Stomach (tissue), 9 donors: ENCODE measurements around the gene SCAMP4. TPM values are rescaled to one million over a fixed set of nuclear protein-coding genes. Genes with fewer than 3 reads are reported as not detected.

Source experiments
- DNase-seq, 2 donors: peaks; one replicate each; pipeline versions ENCODE4 v3.0.0 to v3.0.0-alpha.2; 2013 to 2019
- H3K27ac ChIP-seq, 5 donors: fragments of 200-600 bp in 4 of 5; sonication (generic) in 4 of 5; one replicate each; pipeline ENCODE4 v1.5.1; 2013 to 2019; ENCODE audit warnings: mild to moderate bottlenecking in 1 of 5, moderate library complexity in 1 of 5
- H3K27me3 ChIP-seq, 3 donors: fragments of 200-600 bp; sonication (generic); one replicate each; pipeline ENCODE4 v1.5.1; 2017 to 2019; ENCODE audit warnings: mixed run types in 1 of 3
- H3K36me3 ChIP-seq, 4 donors: fragments of 200-600 bp; sonication (generic); 1 replicate in 3 of 4; 2 replicates in 1 of 4; pipeline ENCODE4 v1.5.1; 2016 to 2019
- H3K4me1 ChIP-seq, 4 donors: fragments of 200-600 bp; sonication (generic); one replicate each; pipeline ENCODE4 v1.5.1; 2016 to 2019
- H3K4me3 ChIP-seq, 4 donors: fragments of 200-600 bp; sonication (generic) in 3 of 4; one replicate each; pipeline ENCODE4 v1.5.1; 2016 to 2019; ENCODE audit warnings: mild to moderate bottlenecking in 1 of 4
- H3K9me3 ChIP-seq, 4 donors: fragments of 200-600 bp; sonication (generic); one replicate each; pipeline ENCODE4 v1.5.1; 2016 to 2019
- CTCF ChIP-seq, 7 experiments: fragments of 450-650 bp in 4 of 7; fragments of 200-600 bp in 3 of 7; sonication (generic) in 3 of 7; IDR thresholded peaks; one replicate each; pipeline ENCODE4 v1.5.1; 2016 to 2019; ENCODE audit warnings: antibody characterized with exemption in 7 of 7, control low read depth in 2 of 7, mild to moderate bottlenecking in 1 of 7
- EP300 ChIP-seq: sonication (generic); formaldehyde crosslinking; IDR thresholded peaks from one replicate; pipeline ENCODE4 v1.6.1; 2017; ENCODE audit warnings: antibody characterized with exemption
- POLR2A ChIP-seq, 4 donors: fragments of 450-650 bp; IDR thresholded peaks; one replicate each; pipeline ENCODE4 v1.6.1; 2016; ENCODE audit warnings: antibody characterized with exemption in 4 of 4, control low read depth in 2 of 4, mild to moderate bottlenecking in 1 of 4, moderate library complexity in 1 of 4
- POLR2AphosphoS5 ChIP-seq, 3 donors: sonication (generic); formaldehyde crosslinking; IDR thresholded peaks; one replicate each; pipeline ENCODE4 v1.6.1; 2016; ENCODE audit warnings: antibody characterized with exemption in 3 of 3
- WGBS, 5 donors: extraction: QIAGEN DNeasy Blood & Tissue Kit in 3 of 5; methylation state at CpG; one replicate each; pipeline versions ENCODE4 v1.1.5 to v1.1.7; 2013 to 2018; 5-methylcytosine and 5-hydroxymethylcytosine counted together
- intact Hi-C: fragments of 100-400 bp; cut with DNase I; formaldehyde crosslinking; loops from one replicate; pipeline ENCODE4 v1.15.1; 2023; ENCODE audit warnings: low total_unique reads
- polyA plus RNA-seq, 3 donors: library from polyadenylated mRNA; stranded (reverse); fragments of 200-250 nt; gene quantifications; one replicate each; pipeline ENCODE4 v1.2.3, GENCODE V29; 2013
- total RNA-seq, 5 donors: library from RNA; depleted of rRNA; stranded (reverse); fragments of >200 nt; gene quantifications; one replicate each; pipeline versions ENCODE4 v1.1.0 to v1.2.3, GENCODE V29; 2014 to 2016
- donor health status: healthy with polysubstance abuse.
- donor health status: Bipolar disorder and iron deficiency.
- donor health status: healthy.

The SCAMP4 gene
- total and polyA plus RNA-seq, 8 donors: 7.8 to 77.6 (median 18.6) TPM

DNA sequence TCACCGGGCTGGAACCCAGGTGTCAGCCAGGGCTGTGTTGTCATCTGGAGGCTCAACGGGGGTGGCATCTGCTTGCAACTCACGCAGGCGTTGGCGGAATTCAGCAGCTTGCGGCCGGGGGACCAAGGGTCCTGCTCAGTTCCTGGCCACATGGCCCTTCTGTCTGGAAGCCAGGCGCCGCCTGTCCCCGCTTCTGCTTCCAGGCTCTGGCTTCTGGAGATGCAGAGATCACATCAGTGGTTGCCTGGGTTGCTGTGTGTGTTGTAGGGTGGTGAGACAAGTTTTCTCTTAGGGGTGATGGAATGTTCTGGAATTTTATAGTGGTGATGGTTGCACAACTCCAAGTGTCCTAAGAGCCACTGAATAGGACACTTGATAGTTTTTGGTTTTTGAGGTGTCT, 5.0 kb downstream of the SCAMP4 start:
- intact Hi-C loops: no loop called here
- Histone ChIP-seq H3K27ac (peak overlapping the region in 1 of 5 donors; percentile 18), H3K27me3 (no peaks in the 10 kb centered on the region), H3K4me1 (peaks cover 32 to 66% (median 61%) of the 10 kb centered on the region in 4 donors), H3K9me3 (no peaks in the 10 kb centered on the region), H3K4me3 (no peak overlapping the region), H3K36me3 (peaks cover 18 to 41% (median 34%) of the 10 kb centered on the region in 4 donors)
- TF ChIP-seq EP300 (no peak), POLR2A (IDR thresholded peaks at IDR 0.05) (no peak)
- no peak for DNase-seq
- 92 to 100% (median 96%) methylated on average over 1 to 10 of the region's 10 CpGs for WGBS, 5 donors

DNA sequence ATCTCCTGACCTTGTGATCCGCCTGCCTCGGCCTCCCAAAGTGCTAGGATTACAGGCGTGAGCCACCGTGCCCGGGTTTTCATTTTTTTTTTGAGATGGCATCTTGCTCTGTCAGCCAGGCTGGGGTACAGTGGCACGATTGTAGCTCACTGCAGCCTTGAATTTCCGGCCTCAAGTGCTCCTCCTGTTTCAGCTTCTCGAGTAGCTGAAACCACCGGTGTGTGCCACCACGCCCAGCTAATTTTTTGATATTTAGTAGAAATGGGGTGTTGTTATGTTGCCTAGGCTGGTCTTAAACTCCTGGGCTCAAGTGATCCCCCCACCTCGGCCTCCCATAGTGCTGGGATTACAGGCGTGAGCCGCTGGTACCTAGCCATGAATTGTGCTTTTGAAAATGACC, 5.9 kb downstream of the SCAMP4 start:
- H3K4me3 ChIP-seq: no peak overlapping the region
- no peak overlapping the region for H3K27ac ChIP-seq
- TF ChIP-seq CTCF (IDR thresholded peaks at IDR 0.05) (no peak), POLR2AphosphoS5 (IDR thresholded peaks at IDR 0.05) (no peak), POLR2A (IDR thresholded peaks at IDR 0.05) (no peak), EP300 (no peak)
- DNase-seq: no peak
- H3K27me3 ChIP-seq: no peaks in the 10 kb centered on the region
- peaks cover 26 to 60% (median 55%) of the 10 kb centered on the region in 4 donors for H3K4me1 ChIP-seq
- no peaks in the 10 kb centered on the region for H3K9me3 ChIP-seq
- WGBS, 5 donors: 81 to 94% (median 92%) methylated on average over 13 of the region's 13 CpGs
- intact Hi-C loops: no loop called here
- H3K36me3 ChIP-seq: peaks cover 20 to 46% (median 36%) of the 10 kb centered on the region in 4 donors

DNA sequence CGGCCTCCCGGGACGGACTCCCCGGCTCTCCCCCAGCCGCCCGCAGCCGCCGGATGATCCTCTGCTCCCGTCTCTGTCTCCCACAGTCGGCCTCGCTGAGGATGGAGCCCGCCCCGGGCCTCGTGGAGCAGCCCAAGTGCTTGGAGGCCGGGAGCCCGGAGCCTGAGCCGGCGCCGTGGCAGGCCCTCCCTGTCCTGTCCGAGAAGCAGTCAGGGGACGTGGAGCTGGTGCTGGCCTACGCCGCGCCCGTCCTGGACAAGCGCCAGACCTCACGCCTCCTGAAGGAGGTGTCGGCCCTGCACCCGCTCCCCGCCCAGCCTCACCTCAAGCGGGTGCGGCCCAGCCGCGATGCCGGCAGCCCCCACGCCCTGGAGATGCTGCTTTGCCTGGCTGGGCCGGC, 6.8 kb downstream of the SCAMP4 start:
- 29 to 84% (median 46%) methylated on average over 7 to 37 of the region's 37 CpGs for WGBS, 5 donors
- Histone ChIP-seq H3K27me3 (no peaks in the 10 kb centered on the region), H3K4me1 (peaks cover 17 to 51% (median 46%) of the 10 kb centered on the region in 4 donors), H3K9me3 (no peaks in the 10 kb centered on the region), H3K27ac (peak overlapping the region in 4 of 5 donors; percentile 50 to 57 (median 52)), H3K36me3 (peaks cover 20 to 54% (median 38%) of the 10 kb centered on the region in 4 donors), H3K4me3 (no peak overlapping the region)
- TF ChIP-seq POLR2A (IDR thresholded peaks at IDR 0.05): no peak
- TF ChIP-seq POLR2AphosphoS5 (IDR thresholded peaks at IDR 0.05): peak in 2 of 3 donors; percentile 59 to 71
- DNase-seq: peak; percentile 82 to 87
- intact Hi-C loops: no loop called here

DNA sequence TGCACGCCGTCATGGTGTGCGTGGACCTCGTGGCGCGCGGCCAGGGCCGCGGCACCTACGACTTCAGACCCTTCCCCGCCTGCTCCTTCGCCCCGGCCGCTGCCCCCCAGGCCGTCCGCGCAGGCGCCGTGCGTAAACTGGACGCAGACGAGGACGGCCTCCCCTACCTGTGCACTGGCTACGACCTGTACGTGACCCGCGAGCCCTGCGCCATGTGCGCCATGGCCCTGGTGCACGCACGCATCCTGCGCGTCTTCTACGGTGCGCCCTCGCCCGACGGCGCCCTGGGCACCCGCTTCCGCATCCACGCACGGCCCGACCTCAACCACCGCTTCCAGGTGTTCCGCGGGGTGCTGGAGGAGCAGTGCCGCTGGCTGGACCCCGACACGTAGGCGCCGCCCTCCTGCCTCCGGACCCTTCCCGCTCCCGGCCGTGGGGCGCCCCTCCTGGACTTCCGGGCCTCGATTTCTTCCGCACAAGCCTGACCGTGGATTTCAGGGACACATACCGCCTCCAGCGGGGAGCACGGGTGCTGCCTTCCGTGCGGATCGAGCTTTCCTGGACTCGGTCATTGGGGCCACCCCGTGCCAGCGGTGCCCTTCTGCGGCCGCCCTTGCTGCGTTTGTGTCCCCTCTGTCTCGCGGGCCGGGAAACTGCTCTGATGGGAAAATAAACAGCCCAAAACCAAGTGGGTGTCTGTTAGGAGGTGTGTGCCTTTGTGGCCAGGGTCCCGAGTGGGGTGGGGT, 7.7 kb downstream of the SCAMP4 start:
- H3K9me3 ChIP-seq: no peaks in the 10 kb centered on the region
- no peak overlapping the region for H3K4me3 ChIP-seq
- TF ChIP-seq EP300: no peak
- TF ChIP-seq POLR2AphosphoS5 (IDR thresholded peaks at IDR 0.05): no peak
- no peak for TF ChIP-seq CTCF (IDR thresholded peaks at IDR 0.05)
- TF ChIP-seq POLR2A (IDR thresholded peaks at IDR 0.05): no peak
- no peak overlapping the region for H3K27ac ChIP-seq
- H3K4me1 ChIP-seq: peaks cover 17 to 42% (median 37%) of the 10 kb centered on the region in 4 donors
- peaks cover 22 to 62% (median 46%) of the 10 kb centered on the region in 4 donors for H3K36me3 ChIP-seq
- intact Hi-C loops: no loop called here
- H3K27me3 ChIP-seq: no peaks in the 10 kb centered on the region
- no peak for DNase-seq
- 97 to 98% (median 97%) methylated on average over 63 to 77 of the region's 77 CpGs for WGBS, 5 donors

GRCh38 chr19:1913781-1914577, 8.8 kb downstream of the SCAMP4 start:
- H3K4me1 ChIP-seq: peaks cover 11 to 31% (median 27%) of the 10 kb centered on the region in 4 donors
- no peaks in the 10 kb centered on the region for H3K9me3 ChIP-seq
- DNase-seq: no peak
- H3K27me3 ChIP-seq: no peaks in the 10 kb centered on the region
- TF ChIP-seq CTCF (IDR thresholded peaks at IDR 0.05) (no peak), EP300 (no peak), POLR2AphosphoS5 (IDR thresholded peaks at IDR 0.05) (no peak), POLR2A (IDR thresholded peaks at IDR 0.05) (no peak)
- H3K27ac ChIP-seq: no peak overlapping the region
- intact Hi-C loops: no loop called here
- H3K4me3 ChIP-seq: no peak overlapping the region
- H3K36me3 ChIP-seq: peaks cover 30 to 67% (median 56%) of the 10 kb centered on the region in 4 donors
- WGBS, 5 donors: 76 to 86% (median 83%) methylated on average over 14 to 23 of the region's 23 CpGs
